GM12801 (cell line): ENCODE data around the gene MKX.

Source experiments
- TF ChIP-seq, protein P1 (sequence below): IDR thresholded peaks from one replicate; pipeline ENCODE4 v1.5.1; 2011; ENCODE audit warnings: control low read depth; ENCODE audit not compliant: insufficient read length; ENCODE audit errors: extremely low read depth

Gene MKX

DNA sequence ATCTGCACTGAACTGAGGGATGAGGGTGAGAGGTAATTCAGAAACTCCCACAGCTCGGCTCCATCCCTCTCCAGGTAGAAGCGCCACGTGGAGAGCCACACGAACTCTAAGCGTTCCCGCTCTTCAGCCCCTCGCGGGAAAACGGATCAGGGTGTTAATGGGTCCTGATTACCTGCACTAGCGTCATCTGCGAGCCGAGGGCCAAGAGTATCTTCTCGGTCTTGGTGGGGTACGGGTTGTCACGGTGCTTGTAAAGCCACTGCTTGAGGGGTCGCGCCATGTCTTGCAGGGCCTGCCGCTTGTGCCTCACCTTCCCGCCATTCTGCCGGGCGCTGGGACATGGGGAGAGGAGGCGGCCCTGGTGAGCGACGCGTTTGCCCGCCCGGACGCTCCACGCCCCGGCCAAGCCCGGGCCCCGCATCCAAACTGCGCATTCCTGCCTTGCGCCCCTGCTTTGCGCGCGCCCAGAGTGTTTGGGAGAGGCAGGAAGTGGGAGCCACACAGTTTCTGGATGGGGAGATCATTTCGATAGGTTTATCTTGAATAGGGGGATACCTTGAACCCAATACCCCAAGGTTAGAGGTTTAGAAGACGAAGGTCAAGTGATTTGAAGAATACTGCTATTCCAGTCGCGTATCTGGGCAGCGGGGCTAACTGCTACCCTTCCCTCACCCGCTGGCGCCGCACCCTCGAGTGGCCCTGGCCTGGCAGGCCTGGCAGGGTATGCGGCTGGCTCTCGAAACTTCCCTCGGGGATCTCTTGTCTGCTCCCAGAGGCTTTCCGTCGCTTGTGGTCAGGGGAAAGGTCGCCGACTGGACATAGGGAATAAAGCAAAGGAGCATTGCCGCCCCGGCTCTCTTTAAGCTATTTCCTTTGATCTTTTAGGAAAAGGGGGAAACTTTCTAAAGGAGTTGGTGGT, 4.2 kb downstream of the MKX start:
- TF ChIP-seq, protein P1, sequence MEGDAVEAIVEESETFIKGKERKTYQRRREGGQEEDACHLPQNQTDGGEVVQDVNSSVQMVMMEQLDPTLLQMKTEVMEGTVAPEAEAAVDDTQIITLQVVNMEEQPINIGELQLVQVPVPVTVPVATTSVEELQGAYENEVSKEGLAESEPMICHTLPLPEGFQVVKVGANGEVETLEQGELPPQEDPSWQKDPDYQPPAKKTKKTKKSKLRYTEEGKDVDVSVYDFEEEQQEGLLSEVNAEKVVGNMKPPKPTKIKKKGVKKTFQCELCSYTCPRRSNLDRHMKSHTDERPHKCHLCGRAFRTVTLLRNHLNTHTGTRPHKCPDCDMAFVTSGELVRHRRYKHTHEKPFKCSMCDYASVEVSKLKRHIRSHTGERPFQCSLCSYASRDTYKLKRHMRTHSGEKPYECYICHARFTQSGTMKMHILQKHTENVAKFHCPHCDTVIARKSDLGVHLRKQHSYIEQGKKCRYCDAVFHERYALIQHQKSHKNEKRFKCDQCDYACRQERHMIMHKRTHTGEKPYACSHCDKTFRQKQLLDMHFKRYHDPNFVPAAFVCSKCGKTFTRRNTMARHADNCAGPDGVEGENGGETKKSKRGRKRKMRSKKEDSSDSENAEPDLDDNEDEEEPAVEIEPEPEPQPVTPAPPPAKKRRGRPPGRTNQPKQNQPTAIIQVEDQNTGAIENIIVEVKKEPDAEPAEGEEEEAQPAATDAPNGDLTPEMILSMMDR = no peak

DNA sequence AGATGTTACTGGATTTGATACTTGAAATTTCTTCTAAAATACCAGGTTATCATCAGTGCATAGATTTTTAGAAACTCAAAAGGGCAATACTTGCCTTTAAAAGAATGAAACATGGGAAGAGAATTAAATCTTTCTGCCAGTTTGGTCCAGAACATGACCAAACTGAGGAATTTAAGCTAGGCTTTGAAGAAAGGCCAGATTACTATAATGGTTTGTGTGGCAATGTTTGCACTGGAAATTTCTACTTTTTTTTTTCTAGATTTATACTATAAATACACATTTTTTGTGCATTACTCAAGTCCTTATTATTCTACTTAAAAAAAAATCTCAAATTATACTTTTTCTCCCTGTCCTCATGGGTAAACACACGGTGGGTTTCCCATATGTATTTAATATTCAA, 9.2 kb downstream of the MKX start:
- TF ChIP-seq, protein P1 = no peak

DNA sequence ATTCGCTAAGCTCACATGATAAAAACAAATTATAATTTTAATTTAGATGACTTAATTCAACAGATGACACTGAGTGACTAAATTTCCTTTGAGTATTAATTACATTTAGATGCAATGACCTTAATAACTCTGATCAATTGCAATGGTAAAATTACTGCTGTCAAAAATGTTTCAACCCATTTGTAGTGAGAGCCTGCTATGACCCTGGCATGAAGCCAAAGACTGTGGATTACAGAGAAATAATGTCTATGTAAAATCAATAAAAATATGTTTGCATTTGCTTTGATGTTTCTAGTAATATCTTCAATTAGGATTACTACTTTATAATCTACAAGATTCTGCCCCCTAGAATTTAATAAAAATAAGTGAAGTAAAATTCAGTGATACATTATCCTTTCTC, 15.6 kb downstream of the MKX start:
- TF ChIP-seq, protein P1 = no peak

DNA sequence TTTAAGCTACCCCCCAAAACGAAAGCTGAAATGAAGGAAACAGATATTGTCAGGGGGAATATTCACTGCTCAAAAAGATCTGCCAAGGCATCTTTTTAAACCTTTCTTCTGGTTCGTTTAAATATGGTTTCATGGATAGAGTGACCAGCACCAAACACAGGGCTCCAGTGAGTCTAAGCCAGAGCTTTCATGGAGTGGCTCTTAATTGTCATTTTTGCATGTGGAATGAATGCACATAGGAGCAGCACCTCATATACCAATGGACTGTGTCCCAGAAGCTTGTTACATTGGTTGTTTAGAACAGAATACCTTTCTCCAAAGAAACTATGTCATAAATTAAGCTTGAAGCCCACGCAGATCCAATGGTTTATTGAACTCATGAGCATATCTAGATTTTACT, 17.3 kb downstream of the MKX start:
- TF ChIP-seq, protein P1 = no peak

DNA sequence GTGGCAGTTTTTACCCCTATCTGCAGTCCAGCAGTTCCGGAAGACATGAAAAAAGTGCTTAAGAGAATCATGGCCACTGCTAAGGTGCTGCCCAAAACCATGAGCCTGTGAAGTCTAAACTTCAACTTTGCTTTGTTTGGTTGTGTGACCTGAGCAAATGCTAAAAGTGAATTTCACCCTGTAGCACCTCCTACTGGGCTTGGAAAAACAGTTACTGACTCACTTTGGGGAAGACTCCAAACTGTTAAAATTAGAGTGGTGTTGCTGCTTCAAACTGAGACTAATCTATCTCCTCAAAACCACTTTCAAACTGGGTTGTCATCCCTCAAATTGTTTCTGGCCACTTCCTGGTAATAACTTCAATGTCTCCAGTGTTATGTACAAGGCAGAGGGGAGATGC, 21.3 kb downstream of the MKX start:
- TF ChIP-seq, protein P1 = no peak

DNA sequence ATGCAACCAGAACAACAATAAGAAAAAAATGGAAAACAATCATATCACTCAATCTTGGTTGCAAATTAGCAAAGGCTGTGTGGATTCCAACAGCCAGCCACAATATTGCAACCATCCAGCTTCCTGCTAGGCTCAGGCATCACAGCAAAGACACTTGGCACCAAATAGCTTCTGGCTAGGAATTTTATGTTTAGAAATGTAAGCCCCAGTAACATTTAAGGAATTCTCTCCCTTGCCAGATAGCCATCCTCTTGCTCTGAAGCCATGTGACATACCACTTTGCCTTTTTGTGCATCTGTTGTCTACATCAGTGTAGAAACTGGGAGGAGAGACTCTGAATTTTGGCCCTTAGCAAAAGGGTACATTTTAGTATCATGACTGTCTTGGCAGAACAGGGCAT, 22.2 kb downstream of the MKX start:
- TF ChIP-seq, protein P1 = no peak

DNA sequence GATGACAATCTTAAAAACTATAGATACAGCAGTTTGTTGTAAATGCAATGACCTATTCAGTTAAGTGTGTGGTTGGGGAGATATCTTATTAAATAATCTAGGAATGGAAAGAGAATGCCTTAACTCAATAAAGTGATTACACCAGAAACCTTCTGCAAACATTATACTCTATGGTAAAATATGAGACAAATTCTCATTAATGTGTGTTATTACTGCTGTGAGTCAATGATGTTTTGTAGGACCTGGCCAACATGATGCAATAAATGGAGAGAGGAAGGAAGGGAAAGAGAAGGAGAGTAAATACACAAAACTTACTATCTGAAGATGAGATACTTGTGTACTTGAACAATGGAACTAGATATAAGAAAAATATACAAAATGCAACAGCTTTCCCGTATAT, 25.1 kb downstream of the MKX start:
- TF ChIP-seq, protein P1 = no peak
